IMR-90 (cell line): ENCODE measurements around the gene ZRANB3.
"Not testable (repeated sequence)": the region's sequence is repeated elsewhere in the genome, so short reads cannot be mapped to it uniquely, and the experiment has no call there.

Source experiments
- CHD1 ChIP-seq: IDR thresholded peaks from 2 replicates; pipeline ENCODE4 v1.6.1; 2012; ENCODE audit warnings: low read depth, low read length, improper control_type of control experiment
- CTCF ChIP-seq: conservative IDR thresholded peaks from 2 replicates; pipeline ENCODE4 v1.5.1; 2012; ENCODE audit warnings: mild to moderate bottlenecking, low read depth, low read length, improper control_type of control experiment
- MAZ ChIP-seq: IDR thresholded peaks from 2 replicates; pipeline ENCODE4 v1.6.1; 2012; ENCODE audit warnings: low read depth, mild to moderate bottlenecking, low read length, improper control_type of control experiment, moderate library complexity, borderline replicate concordance
- MXI1 ChIP-seq: IDR thresholded peaks from 2 replicates; pipeline ENCODE4 v1.6.1; 2012; ENCODE audit warnings: low read depth, mild to moderate bottlenecking, low read length, moderate library complexity, borderline replicate concordance

- TF ChIP-seq CTCF, CHD1, MAZ, MXI1: not testable (repeated sequence)
These were observed 182.8 kb downstream of the ZRANB3 start for GRCh38 chr2:135348096-135348704.
